ENCODE data around the gene FAM9C.

Gene FAM9C

DNA sequence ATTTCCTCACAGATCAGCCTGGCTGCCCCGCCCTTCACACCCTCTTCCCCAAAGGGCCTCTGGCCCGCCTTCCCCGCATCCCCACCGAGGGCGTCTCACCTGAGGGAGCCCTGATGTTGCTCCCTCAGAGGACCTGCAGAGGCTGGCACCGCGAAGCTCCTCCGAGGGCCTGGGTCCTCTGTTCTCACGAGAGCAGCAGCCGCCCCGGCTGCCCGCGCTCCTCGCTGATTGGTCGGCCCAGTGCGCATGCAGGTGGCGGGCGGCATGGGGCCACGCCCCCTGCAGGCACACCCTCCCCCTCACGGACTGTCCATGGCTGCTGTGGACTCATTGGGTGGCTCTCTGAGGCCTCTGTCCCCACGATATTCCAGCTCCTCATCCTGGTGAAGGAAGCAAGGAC, at the start of gene FAM9C:
FAM9C (minus strand) TSS at position 180 of the 400 bp plus-strand sequence. CDS start 831 bp downstream, outside the sequence.
- no peak within 1 kb of the TSS for H3K4me3 ChIP-seq (ENCODE audit: control insufficient read depth, low read depth, low read length)
- TF ChIP-seq, protein P1, sequence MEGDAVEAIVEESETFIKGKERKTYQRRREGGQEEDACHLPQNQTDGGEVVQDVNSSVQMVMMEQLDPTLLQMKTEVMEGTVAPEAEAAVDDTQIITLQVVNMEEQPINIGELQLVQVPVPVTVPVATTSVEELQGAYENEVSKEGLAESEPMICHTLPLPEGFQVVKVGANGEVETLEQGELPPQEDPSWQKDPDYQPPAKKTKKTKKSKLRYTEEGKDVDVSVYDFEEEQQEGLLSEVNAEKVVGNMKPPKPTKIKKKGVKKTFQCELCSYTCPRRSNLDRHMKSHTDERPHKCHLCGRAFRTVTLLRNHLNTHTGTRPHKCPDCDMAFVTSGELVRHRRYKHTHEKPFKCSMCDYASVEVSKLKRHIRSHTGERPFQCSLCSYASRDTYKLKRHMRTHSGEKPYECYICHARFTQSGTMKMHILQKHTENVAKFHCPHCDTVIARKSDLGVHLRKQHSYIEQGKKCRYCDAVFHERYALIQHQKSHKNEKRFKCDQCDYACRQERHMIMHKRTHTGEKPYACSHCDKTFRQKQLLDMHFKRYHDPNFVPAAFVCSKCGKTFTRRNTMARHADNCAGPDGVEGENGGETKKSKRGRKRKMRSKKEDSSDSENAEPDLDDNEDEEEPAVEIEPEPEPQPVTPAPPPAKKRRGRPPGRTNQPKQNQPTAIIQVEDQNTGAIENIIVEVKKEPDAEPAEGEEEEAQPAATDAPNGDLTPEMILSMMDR (IDR thresholded peaks at IDR 0.05; ENCODE audit: control insufficient read depth, insufficient read depth, low read depth, low read length, missing control alignments): no peak
- no peak for DNase-seq (ENCODE audit: low read depth)

DNA sequence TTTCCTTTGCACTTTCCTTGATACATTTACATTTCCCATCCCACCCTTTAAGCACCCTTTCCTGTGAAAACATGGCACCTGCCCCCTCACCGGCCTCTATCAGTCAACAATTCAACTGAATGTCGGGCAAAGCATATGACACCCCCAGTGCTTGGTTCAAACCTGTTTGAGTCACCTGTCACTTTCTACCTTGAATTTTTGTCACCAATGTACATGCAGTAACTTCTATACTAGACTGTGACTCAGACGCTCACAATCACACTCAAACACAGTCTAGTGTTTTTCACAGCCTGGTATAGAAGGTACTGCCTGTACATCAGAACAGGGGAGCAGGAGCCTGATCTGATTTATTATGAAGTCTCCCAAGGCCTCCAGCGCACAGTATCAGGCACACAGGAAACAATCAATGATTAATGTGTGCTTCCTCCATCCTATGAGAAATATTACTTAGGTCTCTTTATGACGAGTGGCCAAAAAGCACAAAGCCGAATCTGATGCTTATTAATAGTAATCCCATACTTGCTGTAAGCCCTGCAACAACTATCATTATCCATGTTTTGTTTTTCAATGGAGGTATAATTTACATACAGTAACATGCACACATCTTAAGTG, 49.2 kb upstream of the FAM9C start:
- TF ChIP-seq, protein P1 (IDR thresholded peaks at IDR 0.05; ENCODE audit: control insufficient read depth, insufficient read depth, low read depth, low read length, missing control alignments): no peak
- H3K4me3 ChIP-seq (ENCODE audit: control insufficient read depth, low read depth, low read length): no peak overlapping the region
- no peak for DNase-seq (ENCODE audit: low read depth)

DNA sequence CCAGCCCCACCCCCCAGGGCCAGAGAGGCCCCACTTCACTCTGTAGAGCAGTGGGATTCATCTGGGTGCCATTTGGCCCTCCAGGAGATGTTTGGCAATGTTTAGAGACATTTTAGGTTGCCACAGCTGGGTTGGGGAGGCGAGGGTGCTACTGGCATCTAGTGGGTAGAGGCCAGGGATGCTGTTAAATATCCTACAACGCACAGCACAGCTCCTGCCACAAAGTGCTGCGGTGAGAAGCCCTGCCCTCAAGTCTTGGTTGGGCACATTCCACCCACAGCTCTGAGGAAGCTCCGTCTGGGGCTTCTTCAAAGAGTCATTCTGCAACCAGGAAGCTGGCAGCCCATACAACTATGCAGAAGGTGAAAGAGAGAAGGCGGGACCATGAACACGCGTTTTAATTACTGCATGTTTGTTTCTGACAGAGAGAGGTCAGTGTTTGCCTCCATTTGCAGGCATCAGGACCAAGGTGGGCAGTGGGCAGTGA, 48.1 kb upstream of the FAM9C start:
- no peak for DNase-seq (ENCODE audit: low read depth)
- TF ChIP-seq, protein P1 (IDR thresholded peaks at IDR 0.05; ENCODE audit: control insufficient read depth, insufficient read depth, low read depth, low read length, missing control alignments): no peak
- no peak overlapping the region for H3K4me3 ChIP-seq (ENCODE audit: control insufficient read depth, low read depth, low read length)

DNA sequence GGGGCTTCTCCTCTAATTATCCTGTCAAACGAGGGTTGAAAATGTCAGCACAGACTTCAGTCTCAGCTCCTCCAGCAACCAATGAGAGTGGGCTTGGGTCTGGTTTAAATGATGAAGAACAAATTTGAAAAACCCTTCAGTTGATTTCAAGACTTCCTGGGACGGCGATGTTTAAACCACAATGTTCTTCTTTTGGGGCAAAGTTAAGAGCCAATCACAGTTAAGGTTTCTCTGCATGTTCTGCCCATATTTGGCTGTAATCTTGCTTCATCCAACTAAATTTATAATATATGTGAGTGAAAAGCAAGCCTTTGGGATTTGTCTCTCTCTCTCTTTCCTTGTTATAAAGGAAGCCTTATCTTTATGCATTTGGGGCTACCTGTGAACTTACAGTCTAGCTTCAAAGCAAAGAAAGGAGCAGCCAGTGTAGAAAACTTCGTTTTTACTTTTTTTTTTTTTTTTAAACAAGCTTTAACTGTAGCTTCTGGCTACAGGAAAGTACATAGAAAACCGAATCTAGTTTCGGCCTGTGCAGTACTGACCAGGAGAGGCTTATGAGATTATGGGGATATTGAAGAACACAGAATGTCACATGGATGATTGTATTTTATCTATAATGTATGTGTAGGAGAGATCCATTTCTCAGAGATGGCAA, 46.8 kb upstream of the FAM9C start:
- H3K4me3 ChIP-seq (ENCODE audit: control insufficient read depth, low read depth, low read length): no peak overlapping the region
- no peak for DNase-seq (ENCODE audit: low read depth)

DNA sequence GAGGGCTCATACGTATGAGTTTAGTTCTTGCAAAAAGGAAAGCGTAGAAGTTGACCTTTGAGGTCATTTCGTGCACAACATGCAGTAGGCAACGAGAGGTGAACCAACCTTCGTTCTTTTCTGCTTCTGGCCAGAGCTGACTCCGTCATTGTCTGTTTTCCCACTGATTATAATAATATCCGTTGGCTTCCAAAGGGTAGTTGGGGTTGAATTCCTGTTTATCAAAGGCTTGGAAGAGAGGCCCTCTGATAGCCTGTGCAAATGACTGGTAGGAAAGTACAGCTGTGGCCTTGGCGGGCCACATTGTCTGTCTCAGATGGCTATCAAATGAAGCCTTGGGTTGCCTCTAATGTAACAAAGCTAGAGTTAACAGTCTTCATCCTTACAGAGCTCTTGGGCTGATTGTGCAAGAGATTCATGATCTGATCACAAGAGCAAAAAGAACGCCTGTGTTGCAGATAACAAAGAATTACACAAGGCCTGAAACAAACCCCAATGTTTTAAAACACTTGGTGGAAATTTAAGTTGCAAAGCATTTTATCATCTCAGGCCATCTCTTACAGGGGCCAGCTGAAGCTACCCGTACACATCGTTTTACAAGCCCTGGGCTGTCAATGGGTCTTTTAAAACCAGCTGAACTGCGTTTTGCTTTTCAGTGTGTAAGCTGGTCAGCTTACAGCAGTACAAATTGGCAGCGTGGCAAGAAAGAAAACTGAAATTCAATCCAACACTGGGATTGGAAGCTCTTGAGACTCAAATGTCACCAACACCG, 46.1 kb upstream of the FAM9C start:
- TF ChIP-seq, protein P1 (IDR thresholded peaks at IDR 0.05; ENCODE audit: control insufficient read depth, insufficient read depth, low read depth, low read length, missing control alignments): no peak
- DNase-seq (ENCODE audit: low read depth): no peak
- H3K4me3 ChIP-seq (ENCODE audit: control insufficient read depth, low read depth, low read length): no peak overlapping the region

More for the DNA sequence above, 46.8 kb upstream of the FAM9C start:
- TF ChIP-seq, protein P1 (IDR thresholded peaks at IDR 0.05; ENCODE audit: control insufficient read depth, insufficient read depth, low read depth, low read length, missing control alignments): no peak

DNA sequence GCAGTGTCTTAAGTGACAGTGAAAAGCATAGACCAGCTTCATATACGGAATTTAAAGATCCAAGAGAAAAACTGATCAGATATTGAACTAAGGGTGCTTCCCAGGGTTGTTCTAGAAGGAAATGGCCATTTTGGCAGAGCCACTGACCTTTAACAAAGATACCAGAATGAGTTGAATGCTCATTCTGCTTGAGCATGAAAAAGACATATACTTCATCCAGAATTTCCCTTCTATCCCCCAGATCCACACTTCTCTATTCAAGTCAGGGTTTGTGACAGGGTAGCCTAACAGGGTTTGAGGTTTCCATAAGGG, 45.6 kb upstream of the FAM9C start:
- DNase-seq (ENCODE audit: low read depth): no peak
- TF ChIP-seq, protein P1 (IDR thresholded peaks at IDR 0.05; ENCODE audit: control insufficient read depth, insufficient read depth, low read depth, low read length, missing control alignments): no peak
- no peak overlapping the region for H3K4me3 ChIP-seq (ENCODE audit: control insufficient read depth, low read depth, low read length)

Measured in AG09309 (cell line).